ENCODE measurements around the gene MYLK.

Gene MYLK

GRCh38 chr3:123767564-123768292 lies 116.4 kb downstream of the MYLK start:
- FAIRE-seq = no peak

GRCh38 chr3:123767009-123767372 lies 117.1 kb downstream of the MYLK start:
- no peak for FAIRE-seq

GRCh38 chr3:123766193-123767008 lies 117.7 kb downstream of the MYLK start:
- FAIRE-seq = no peak

GRCh38 chr3:123765475-123766128 lies 118.5 kb downstream of the MYLK start:
- no peak for FAIRE-seq

GRCh38 chr3:123764647-123765046 lies 119.5 kb downstream of the MYLK start:
- no peak for FAIRE-seq

- no peak for FAIRE-seq
Observed at GRCh38 chr3:123762805-123763204, 121.3 kb downstream of the MYLK start.

- no peak for FAIRE-seq
Observed at GRCh38 chr3:123760817-123761216, 123.3 kb downstream of the MYLK start.

GRCh38 chr3:123759871-123760270 lies 124.3 kb downstream of the MYLK start:
- FAIRE-seq = no peak

- no peak for FAIRE-seq
Observed at GRCh38 chr3:123759311-123759710, 124.8 kb downstream of the MYLK start.

GRCh38 chr3:123758081-123758564 lies 126.0 kb downstream of the MYLK start:
- no peak for FAIRE-seq

- no peak for FAIRE-seq
Observed at GRCh38 chr3:123757281-123757940, 126.7 kb downstream of the MYLK start.

- no peak for FAIRE-seq
Observed at GRCh38 chr3:123755501-123755900, 128.6 kb downstream of the MYLK start.

GRCh38 chr3:123755085-123755484 lies 129.0 kb downstream of the MYLK start:
- FAIRE-seq = no peak

- no peak for FAIRE-seq
Observed at GRCh38 chr3:123753286-123753685, 130.8 kb downstream of the MYLK start.

- FAIRE-seq = no peak
Observed at GRCh38 chr3:123752228-123752627, 131.9 kb downstream of the MYLK start.

GRCh38 chr3:123751433-123751832 lies 132.7 kb downstream of the MYLK start:
- no peak for FAIRE-seq

- FAIRE-seq = no peak
Observed at GRCh38 chr3:123750659-123751420, 133.3 kb downstream of the MYLK start.

- FAIRE-seq = no peak
Observed at GRCh38 chr3:123750209-123750608, 133.9 kb downstream of the MYLK start.

- no peak for FAIRE-seq
Observed at GRCh38 chr3:123749711-123750110, 134.4 kb downstream of the MYLK start.

GRCh38 chr3:123745184-123745855 lies 138.8 kb downstream of the MYLK start:
- no peak for FAIRE-seq

- FAIRE-seq = no peak
Observed at GRCh38 chr3:123744064-123744463, 140.1 kb downstream of the MYLK start.

- no peak for FAIRE-seq
Observed at GRCh38 chr3:123743121-123743520, 141.0 kb downstream of the MYLK start.
